22Rv1 (cell line): ENCODE results near the gene CADM1.

Experiments used
- ZFX ChIP-seq: fragments of 450-650 bp; IDR thresholded peaks from 2 replicates; pipeline ENCODE4 v1.6.1; 2017; ENCODE audit warnings: antibody characterized with exemption, borderline replicate concordance
- TF ChIP-seq, protein P1 (sequence below): fragments of 450-650 bp; IDR thresholded peaks from 2 replicates; pipeline ENCODE4 v1.5.1; 2017; ENCODE audit warnings: mild to moderate bottlenecking

DNA sequence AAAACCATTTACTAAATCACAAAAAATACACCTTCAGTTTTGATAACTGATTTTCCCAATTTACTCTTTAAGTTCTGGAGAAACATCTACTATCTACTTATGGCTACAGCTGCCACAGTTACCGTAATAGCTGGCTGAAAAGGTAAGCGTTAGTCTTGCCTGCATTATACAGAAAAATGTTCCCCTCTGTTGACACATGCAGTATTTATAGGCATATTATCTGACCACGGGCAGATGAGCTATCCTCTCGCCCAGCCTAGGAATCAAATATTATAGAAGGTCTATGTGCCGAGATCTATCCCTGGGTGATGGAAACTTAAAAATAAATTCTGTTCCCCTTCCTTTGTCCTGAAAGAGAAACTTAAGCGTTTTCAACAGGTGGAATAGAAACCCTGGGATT lies 283.8 kb downstream of the CADM1 start:
- TF ChIP-seq, protein P1, sequence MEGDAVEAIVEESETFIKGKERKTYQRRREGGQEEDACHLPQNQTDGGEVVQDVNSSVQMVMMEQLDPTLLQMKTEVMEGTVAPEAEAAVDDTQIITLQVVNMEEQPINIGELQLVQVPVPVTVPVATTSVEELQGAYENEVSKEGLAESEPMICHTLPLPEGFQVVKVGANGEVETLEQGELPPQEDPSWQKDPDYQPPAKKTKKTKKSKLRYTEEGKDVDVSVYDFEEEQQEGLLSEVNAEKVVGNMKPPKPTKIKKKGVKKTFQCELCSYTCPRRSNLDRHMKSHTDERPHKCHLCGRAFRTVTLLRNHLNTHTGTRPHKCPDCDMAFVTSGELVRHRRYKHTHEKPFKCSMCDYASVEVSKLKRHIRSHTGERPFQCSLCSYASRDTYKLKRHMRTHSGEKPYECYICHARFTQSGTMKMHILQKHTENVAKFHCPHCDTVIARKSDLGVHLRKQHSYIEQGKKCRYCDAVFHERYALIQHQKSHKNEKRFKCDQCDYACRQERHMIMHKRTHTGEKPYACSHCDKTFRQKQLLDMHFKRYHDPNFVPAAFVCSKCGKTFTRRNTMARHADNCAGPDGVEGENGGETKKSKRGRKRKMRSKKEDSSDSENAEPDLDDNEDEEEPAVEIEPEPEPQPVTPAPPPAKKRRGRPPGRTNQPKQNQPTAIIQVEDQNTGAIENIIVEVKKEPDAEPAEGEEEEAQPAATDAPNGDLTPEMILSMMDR, result no peak
- TF ChIP-seq ZFX, result no peak
